ENCODE results near the gene CFAP221. TPM values are rescaled to one million over a fixed set of nuclear protein-coding genes. Genes with fewer than 3 reads are reported as not detected.

Gene CFAP221
- total and polyA plus RNA-seq, 2 experiments from 2014 or later = 0.42 to 0.65 TPM

GRCh38 chr2:119516121-119516520, 28.1 kb upstream of the CFAP221 start:
- no peaks in the 10 kb centered on the region for H3K79me2 ChIP-seq (replicated peaks; ENCODE audit: insufficient read depth)
- no peak overlapping the region for H3K4me3 Mint-ChIP-seq
- peaks cover 4% of the 10 kb centered on the region; the same call in 1 of the 2 replicates for H3K27me3 ChIP-seq (ENCODE audit: insufficient read depth)
- TF ChIP-seq EZH2 (IDR thresholded peaks at IDR 0.05; ENCODE audit: low read depth, unreplicated experiment) (no peak), ZNF331 (CRISPR knock-in tag; IDR thresholded peaks at IDR 0.05; ENCODE audit: low read depth) (no peak), JUNB (IDR thresholded peaks at IDR 0.05; ENCODE audit: unreplicated experiment) (no peak), CREB1 (CRISPR knock-in tag; IDR thresholded peaks at IDR 0.05; ENCODE audit: low read depth) (no peak), ZNF462 (CRISPR knock-in tag; IDR thresholded peaks at IDR 0.05) (no peak), ZNF114 (CRISPR knock-in tag; IDR thresholded peaks at IDR 0.05) (no peak), REST (IDR thresholded peaks at IDR 0.05; ENCODE audit: unreplicated experiment) (no peak)
- no peaks in the 10 kb centered on the region for H4K20me1 ChIP-seq (replicated peaks; ENCODE audit: insufficient read depth)
- H3K4me3 ChIP-seq = no peak overlapping the region
- H3K4me1 ChIP-seq (ENCODE audit: insufficient read depth) = no peaks in the 10 kb centered on the region
- no peaks in the 10 kb centered on the region for H3K9me3 Mint-ChIP-seq
- no peak overlapping the region for H3K27ac ChIP-seq (ENCODE audit: low read depth)
- H3K27ac Mint-ChIP-seq = no peak overlapping the region
- 0 out of 2 replicates have a peak, but pooled peaks cover 3% of the 10 kb centered on the region for H3K9me2 ChIP-seq (ENCODE audit: insufficient read depth)
- H3K36me3 Mint-ChIP-seq (ENCODE audit: low read depth) = no peaks in the 10 kb centered on the region
- H2AFZ ChIP-seq = no peak overlapping the region
- no peaks in the 10 kb centered on the region for H3F3A ChIP-seq (replicated peaks; ENCODE audit: low read depth)
- H3K4me2 ChIP-seq = no peak overlapping the region
- peaks cover 11% of the 10 kb centered on the region for H3K27me3 Mint-ChIP-seq (ENCODE audit: insufficient read depth, low read depth, poor library complexity)
- DNase-seq (ENCODE audit: low spot score) (no peak), ATAC-seq (no peak)
- no peaks in the 10 kb centered on the region for H3K4me1 Mint-ChIP-seq
- no peaks in the 10 kb centered on the region for H3K36me3 ChIP-seq (ENCODE audit: insufficient read depth)

All from GM23338 (cell line).